NCI-H2227 treated with DMSO at 0.1 percent for 48 hours (cell line): ENCODE results near the gene FOXR1.

ENCODE experiments used
- DNase-seq: peaks from one replicate; lab custom pipeline; 2025; lab: John Stamatoyannopoulos, UW

FOXR1 gene, protein sequence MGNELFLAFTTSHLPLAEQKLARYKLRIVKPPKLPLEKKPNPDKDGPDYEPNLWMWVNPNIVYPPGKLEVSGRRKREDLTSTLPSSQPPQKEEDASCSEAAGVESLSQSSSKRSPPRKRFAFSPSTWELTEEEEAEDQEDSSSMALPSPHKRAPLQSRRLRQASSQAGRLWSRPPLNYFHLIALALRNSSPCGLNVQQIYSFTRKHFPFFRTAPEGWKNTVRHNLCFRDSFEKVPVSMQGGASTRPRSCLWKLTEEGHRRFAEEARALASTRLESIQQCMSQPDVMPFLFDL

DNA sequence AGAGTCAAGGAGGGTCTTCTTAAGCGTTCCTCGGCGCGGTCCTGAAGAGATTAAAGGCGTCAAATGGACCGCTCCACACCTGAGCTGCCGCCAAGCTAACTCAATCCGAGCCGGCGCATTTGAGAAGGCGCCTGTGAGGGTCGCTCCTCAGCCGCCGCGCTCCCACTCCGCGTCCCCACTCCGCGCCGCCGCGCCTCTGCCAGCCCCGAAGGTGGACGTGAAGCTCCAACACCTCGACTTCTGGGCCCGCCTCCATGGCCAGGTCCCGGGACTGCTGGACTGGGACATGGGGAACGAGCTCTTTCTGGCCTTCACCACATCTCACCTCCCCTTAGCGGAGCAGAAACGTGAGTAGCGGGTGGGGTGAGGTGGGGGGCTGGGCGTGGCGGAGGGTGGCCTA, at the start of gene FOXR1:
FOXR1 (plus strand) TSS at position 116 of the 400 bp plus-strand sequence; CDS start at position 287, 171 bp downstream.
- DNase-seq = no peak

DNA sequence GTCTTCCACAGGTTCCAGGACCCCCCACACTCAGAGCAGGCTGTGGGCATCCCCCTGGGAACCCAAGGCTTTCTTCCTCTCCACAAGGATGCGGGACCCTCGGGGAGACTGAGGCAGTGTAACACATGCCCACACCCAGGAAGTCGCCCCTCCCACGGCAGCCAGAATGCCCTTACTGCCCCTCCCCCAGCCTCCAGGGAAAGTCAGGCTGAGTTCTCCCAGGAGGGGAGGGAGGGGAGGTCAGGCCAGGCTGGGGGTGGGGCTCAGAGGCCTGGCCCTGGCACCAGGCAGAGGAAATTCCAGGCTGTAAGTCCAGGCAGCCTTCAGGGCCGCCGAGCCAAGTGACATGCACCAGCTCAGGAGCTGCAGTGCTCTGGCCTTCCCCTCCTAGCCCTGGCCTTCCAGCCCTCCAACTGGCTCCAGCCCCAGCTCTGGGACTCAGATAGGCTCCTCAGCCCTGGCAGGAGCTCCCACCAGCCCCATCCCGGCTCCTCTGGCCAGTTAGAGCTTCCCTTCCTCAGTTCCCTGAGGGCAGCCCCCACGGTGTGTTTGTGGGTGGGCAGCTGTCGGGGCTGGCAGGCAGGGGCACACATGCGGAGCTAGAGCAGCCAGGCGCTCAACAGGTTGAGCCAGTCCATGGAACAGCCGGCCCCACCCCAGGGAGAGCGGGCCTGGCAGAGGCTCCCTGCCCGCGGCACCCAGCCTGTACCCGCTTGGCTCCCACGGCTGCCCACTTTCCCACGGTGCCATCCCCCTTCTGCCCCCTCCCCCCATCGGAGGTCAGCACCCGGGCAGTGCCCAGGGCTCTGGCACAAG, 49.4 kb upstream of the FOXR1 start:
- DNase-seq = no peak

DNA sequence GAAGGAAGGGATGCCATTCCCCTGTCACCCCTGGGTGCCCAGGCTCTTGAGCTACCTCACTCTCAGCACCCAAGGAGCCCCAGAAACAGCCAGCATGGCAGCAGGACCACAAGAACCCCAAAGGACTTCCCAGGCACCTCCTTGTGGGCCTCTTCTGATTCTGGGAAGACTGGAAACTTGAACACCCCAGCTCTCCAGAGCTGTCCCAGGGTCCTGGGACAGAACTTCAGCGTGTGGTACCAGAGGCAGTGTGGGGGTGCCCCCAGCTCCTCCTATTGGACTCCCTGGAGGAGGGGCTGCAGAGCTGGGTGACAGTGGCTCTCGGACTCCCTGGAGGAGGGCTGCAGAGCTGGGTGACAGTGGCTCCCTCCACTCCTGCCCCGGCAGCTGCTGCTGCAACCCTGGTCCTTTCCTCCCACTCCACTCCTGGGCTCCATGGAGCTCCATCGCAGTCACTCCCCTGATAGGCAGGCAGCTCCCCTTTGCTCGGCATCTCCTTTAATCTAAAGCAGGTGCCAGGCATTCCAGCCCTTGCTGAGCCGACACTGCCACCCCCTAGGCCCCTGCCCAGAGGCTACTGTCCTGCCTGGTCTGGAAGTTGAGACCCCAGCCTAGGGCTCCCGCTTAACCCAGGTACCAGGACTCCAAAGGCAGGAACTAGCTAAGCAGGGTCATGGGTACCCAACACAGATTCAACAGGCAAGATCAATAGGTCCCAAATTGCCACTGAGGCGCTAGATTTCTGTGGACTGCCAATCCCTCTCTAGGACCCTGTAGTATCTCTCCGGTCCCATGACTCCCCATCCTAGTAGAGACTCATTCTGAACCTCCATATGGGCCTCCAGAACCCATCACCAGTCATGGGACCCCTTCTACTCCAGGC, 48.6 kb upstream of the FOXR1 start:
- DNase-seq = no peak

DNA sequence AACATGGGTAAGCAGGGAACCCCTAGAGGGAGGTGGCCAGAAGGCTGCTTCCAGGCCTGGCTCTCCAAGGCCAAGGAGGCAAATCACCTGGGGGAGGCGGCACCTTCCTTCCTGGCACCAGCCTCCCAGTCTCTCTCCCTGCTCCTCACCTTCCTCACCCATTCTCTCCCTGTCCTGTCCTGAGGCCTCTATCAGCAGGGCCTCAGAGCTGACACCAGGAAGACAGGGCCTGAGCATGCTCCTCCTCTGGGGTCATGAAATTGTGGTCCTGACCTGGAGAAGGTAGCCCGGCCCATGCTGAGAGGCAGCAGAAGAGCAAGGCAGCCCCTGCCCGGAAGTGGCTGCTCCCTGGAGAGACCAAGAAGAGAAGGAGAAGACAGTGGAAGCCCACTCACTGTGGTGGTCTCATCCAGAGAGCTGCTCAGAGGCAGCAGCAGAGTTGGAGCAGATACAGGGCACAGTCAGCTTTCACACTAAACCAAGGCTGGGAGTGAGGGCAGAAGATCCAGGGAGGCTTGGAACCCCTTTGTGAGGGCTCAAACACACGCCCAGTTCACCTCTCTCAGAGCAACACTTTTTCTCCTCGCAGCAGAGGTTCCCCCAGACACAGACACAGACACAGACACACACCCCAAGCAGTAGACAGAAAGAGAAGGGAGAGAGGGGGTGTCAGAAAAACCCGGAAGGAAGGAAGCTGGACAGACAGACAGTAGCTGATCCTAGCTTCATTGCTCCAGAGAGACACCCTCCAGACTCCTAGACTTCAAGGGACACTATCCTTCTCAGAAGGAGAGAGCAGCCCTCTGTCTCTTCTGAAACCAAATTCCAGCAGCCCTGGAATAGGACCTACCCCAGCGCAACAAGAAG, 47.6 kb upstream of the FOXR1 start:
- DNase-seq = no peak

DNA sequence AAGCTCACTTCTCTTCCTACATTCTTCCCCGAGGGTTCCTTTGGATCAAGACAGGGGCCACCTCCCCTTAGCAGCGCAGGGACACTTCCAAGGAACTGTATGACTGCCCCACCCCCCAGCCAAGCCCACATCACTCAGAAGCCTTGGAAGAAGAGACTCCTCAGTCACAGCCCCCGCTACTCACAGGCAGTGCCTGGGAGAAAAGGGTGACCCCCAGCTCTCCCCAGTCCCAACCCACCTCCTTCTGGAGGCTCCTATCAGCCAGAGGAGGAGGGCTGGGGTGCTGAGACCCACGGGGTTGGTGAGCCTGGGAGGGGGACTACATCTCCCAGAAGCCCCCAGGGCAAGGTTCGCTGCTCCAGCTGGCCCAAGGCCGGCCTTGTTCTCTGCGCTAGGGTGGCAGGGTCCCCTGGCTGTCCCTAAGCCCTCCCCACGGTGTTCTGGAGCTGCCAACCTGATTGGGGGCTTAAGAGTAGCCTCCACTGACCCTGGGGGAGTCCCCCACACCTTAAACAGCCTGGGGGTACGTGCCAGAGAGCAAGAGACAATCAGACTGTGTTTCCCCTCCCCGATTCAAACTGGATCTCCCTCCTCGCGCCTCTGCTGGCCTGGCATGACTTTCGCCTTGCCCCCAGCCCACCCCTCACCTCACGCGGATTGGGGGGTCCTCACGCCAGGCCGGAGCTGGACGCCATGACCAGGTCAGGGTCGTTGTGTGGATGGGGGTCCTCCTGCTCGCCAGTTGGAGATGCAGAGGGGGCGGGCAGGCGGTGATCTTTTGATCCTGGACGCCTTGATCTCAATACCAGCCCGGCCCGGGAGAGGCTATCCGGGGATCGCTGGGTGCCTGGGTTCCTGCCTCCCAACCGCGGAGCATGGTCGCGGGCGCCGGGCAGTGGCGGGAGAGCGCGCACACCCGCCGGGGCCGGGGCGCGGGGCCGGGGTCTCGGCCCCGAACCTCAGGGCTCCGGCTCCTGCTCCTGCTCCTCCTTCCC, 46.7 kb upstream of the FOXR1 start:
- no peak for DNase-seq

DNA sequence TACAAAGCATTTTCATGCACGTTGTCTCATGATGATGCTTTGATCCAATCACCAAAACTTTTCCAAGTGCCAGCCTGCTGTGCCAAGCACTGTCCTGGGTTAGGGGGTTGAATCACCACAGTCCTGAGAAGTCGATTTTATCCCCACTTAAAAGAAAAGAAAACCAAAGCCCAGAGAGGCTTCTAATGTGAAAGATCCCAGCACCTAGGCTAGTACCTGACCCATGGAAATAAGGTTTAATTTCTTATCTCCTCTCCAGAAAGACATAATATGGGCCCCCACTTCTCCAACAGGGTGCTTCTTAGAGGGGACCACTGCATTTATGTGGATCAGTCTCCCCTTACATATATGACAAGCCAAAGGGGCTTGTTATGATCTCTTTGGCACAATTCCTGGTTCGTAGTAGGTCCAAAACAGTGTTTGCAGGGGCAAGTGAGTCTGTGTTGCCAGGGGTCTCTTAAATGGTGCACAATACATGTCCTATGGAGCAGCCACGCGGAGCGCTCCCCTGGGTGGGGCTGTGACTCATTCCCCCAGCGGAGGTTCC, 43.9 kb upstream of the FOXR1 start:
- no peak for DNase-seq

DNA sequence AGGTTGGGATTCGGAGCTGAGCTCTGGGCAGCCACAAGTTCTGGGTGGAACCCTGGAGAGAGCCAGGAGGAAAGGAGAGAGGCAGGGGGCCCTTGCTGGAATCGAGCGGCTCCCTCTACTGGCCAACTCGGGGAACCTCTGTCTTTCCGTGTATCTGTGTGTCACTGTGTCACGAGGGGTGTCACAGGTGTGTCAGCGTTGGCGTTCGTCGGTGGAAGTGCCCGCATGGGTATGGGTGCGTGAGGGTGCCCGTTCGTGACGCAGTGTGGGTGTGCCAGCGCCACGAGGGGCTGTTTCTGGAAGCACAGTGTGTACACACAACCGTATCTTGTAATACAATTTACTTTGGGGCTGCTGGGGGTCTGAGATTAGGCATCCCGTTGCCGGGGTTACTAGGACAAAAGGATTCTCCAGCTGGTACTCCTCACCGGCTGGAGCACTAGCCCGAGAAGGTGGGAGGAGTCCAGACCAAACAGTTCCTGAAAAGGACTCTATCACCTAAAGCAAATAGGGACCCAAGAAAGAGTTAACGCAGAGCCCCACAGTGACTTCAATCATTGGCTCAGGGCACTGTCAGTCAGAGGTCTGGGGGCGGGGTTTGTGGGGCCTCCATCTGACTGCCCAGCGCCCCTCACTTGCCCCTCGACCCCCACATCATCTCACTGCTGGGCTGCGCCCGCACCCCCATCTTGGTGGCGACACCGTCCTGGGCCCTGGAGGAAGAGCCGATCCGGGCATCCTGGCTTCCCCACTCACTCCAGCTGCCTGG, 43.3 kb upstream of the FOXR1 start:
- DNase-seq = peak; percentile 45

DNA sequence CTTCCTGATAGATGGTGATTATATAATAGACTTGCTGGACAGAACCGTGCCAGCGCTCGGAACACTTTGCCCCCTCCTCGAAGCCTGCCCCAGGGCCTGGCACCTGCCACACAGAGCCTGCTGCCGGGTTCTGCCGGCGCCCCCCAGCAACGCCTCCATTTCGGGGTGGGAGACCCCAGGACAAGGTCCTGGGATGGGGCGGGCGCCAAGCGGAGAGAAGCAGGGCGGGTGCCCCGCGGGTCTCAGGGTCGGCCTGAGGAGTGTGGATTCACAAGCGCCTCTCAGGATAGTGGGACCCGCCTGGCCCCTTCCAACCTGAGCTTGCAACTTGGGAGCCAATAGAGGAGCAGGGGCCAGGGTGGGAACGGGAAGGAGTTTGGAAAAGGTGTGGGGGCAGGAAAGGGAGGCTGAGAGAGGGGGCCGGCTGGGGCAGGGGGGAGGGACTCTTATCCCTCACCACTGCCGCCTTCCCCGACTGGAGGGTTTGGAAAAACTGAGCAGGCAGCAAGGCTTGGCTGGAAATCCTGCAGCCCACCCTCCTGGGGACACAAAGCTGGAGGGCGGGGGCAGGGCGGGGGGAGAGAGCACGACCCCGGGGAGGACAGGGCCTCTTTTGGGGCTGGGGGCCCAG, 42.6 kb upstream of the FOXR1 start:
- DNase-seq = peak; percentile 52

DNA sequence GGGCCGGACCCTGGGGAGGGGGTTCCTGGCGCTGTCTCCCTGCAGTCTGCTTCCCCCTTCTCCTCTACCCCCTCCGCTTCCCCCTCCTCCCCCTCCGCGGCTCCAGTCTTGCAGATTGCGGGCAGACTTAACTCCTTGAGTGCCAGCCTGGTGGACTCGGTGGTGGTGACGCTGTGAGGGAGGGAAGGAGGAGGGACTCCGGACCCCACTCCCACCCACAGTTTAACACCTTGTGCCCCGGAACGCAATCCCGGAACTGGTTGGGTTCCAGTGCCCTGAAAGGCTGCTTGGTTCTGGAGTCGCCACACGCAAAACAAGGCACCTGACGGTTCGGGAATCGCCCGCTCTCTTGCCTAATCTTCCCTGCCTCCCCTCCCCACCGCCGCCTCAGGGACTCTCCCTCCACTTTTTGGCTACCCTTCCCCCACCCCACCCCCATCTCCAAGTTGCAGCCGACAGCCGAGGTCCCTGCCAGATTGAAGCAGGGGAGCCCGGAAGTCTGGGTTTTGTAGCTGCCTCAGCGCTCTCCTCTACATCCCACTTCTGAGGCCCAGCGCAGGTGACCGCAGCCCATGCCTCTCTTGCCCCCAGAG, 42.0 kb upstream of the FOXR1 start:
- peak; percentile 64 for DNase-seq

DNA sequence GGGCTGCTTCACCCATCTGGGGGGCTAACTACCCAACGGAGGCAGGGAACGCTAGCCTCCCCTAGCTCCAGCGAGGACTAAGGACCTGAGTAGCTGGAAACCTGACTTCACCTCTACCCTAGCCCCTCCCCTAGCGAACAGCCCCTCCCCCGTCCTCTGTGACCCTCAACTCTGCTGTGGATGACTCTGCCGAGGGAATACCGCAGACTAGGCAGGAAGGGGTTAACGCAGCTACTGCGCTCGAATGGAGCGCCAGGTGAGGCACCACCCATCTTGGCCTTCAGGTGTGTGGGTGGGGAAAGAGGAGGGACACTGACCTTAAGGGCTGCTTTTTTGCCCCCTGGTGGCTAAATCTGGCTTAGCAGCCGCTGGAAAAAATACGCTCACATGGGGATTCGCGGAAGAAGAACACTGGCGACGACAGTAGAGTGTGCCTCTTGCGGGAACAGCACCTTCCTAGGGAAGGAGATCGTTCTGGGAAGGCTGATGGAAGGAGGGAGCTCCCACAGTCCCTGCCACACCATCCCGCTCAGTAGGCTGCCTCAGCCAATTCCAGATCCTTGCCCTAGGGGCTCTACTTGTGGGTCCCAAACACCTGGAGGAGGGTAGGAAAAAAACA, 41.4 kb upstream of the FOXR1 start:
- DNase-seq = peak; percentile 54

DNA sequence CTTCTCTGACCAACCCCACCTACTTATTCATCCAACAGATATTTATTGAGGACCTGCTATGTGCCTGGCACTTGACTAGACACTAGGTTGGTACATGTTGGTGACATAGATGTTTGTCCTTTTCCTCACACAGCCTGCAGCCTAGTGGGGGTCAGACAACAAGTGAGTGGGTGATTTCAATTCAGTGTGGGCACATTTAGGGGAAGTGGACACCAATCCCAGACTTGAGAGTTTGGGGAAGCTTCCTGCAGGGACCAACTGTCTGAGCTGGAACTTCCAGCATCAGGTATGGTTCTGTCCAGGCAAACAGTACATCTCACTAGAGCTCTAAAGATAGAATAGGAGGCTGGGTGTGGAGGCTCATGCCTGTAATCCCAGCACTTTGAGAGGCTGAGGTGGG, 40.0 kb upstream of the FOXR1 start:
- DNase-seq = no peak

DNA sequence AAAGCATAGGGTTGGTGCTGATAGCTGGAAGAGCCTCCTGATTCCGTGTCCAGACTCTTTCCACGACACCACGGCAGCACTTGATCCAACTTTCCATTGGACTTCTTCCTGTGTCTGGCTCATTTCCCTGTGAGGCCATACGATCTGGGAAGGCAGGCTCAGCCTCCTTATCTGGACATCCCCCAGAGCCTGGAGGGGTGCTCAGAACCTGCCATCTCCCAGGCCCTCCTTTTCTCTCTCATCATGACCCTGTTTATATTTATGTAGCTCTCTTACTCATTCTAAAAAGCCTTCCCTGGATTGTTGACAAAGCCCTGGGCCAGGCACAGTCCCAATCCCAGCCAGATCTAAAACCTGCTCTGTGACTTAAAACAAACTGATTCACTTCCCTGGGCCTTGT, 38.1 kb upstream of the FOXR1 start:
- no peak for DNase-seq

DNA sequence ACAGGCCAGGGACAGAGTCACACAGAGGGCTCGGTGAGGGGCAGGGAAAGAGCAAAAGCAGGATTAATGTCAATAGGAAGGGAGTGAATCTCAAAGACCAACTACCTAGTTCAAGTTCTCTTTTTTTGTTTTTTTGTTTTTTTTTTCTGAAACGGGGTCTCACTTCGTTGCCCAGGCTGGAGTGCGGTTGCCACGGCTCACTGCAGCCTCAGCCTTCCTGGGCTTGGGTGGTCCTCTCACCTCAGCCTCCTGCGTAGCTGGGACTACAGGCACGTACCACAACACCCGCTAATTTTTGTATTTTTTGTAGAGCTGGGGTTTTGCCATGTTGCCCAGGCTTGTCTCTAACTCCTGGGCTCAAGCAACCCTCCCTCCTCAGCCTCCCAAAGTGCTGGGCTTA, 36.2 kb upstream of the FOXR1 start:
- no peak for DNase-seq

DNA sequence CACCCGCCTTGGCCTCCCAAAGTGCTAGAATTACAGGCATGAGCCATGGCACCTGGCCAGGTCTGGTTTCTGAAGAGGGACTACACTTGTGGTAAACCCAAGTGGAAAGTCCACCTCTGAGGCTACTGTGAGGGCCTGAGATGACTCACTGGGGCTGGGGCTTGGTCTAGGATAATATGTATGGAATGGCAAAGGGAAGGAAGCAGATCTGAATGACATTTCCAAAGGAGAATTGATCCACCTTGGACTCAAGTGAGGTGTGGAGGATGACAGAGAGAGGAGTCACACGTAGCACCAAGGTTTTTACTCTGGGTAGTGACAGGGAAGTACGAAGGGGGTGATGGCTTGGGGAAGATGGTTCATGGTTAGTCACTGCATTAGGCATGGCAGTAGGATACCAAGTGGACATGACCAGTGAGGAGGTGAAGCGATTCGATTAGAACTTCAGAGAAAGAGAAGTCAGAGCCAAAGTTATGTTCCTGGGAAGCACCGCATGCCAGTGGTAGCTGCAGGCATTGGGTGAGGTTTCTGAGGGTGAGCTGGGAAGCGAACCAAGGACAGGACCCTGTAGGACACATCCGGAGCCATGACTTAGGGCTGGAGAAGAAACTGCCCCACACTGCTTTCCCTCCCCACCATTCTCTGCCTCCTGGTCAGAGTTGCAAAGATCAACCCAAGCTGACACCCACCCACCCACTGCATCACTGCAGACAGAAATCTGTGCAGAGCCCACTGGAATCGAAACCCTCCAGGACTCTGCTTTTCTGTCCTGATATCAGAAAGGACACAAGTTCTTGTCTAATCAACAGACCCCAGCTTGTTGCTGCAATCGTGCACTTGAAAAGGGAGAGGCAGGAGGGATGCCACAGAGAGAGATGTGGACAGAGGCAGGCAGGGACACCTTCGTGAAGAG, 32.8 kb upstream of the FOXR1 start:
- DNase-seq = no peak

DNA sequence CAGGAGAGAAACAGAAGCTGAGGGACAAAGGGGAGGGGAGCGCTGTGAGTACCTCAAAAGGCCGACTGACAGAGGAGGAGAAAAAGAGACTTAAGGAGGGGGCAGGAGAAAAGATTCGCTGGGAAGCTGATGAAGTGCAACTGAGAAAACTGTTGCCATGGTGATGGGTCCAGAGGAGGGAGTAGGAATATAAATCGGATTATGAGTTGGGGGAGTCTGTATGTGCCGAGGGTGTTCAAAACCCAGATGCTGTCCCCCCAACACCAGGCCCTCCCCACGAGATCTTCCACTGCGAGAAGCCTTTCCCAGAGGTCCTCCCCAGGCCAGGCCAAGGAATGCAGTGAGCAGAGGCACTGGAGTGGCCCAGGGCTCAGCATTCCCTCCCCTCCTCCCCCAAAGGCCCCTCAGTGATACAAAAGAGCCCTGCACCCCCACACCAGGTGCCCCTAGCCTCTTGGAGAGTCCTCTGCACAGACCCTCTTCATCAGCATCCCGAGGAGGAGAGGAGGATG, 32.1 kb upstream of the FOXR1 start:
- no peak for DNase-seq

DNA sequence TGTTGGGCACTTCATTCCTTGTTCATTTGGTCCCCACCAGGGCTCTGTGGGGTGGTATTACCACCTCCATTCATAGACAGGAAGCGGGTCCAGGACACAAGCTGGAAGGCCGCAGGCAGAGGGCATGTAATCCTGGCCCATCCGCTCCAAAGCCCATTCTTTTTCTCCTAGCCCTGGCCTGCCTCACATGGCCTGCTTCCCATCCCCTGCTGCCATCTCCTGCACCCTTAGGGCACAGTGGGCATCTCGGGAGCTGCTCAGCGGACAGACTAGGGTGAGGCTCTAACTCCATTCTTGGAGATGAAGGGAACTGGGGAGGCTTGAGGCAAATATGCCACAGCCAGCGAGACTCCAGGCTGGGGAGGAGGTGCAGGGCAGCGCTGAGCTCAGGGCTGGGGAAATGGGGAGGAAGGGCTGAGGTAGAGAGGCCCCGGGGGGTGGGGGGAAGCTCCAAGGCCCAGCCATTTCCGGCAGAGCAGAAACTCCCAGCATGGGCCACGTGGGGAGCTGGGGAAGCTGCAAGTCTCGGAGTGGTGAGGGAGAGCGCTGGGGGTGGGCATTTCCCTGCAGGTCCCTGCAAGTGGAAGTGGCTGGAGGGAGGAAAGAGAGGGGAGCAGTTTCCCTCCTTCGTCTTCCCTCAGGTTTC, 31.5 kb upstream of the FOXR1 start:
- no peak for DNase-seq
